Parathyroid adenoma (tissue), 2 donors: Measurements from ENCODE around the gene CHST9.

Source experiments
- H2AFZ ChIP-seq: fragments of 300-600 bp; sonication (generic); one replicate; pipeline ENCODE4 v1.7.0; 2017; ENCODE audit warnings: antibody characterized with exemption, mild to moderate bottlenecking
- H3K27ac ChIP-seq: fragments of 300-600 bp; sonication (generic); one replicate; pipeline ENCODE4 v1.7.0; 2017
- H3K27me3 ChIP-seq: fragments of 300-600 bp; sonication (generic); one replicate; pipeline ENCODE4 v1.7.0; 2017; ENCODE audit warnings: low read length; ENCODE audit not compliant: control insufficient read depth, insufficient read depth
- H3K36me3 ChIP-seq: fragments of 300-600 bp; sonication (generic); one replicate; pipeline ENCODE4 v1.7.0; 2017; ENCODE audit warnings: low read length; ENCODE audit not compliant: control insufficient read depth, insufficient read depth
- H3K4me1 ChIP-seq: fragments of 300-600 bp; sonication (generic); one replicate; pipeline ENCODE4 v1.7.0; 2017; ENCODE audit warnings: control low read depth
- H3K4me2 ChIP-seq: fragments of 300-600 bp; sonication (generic); one replicate; pipeline ENCODE4 v1.7.0; 2017; ENCODE audit warnings: low read length
- H3K4me3 ChIP-seq: fragments of 300-600 bp; sonication (generic); one replicate; pipeline ENCODE4 v1.7.0; 2017; ENCODE audit warnings: low read depth, low read length
- H3K79me2 ChIP-seq: fragments of 300-600 bp; sonication (generic); one replicate; pipeline ENCODE4 v1.7.0; 2017; ENCODE audit warnings: control low read depth
- H3K9ac ChIP-seq: fragments of 300-600 bp; sonication (generic); one replicate; pipeline ENCODE4 v1.7.0; 2017; ENCODE audit warnings: mild to moderate bottlenecking
- H3K9me3 ChIP-seq: fragments of 300-600 bp; sonication (generic); one replicate; pipeline ENCODE4 v1.7.0; 2017; ENCODE audit warnings: low read length; ENCODE audit not compliant: control insufficient read depth
- TF ChIP-seq, protein P1 (sequence below): fragments of 300-600 bp; sonication (generic); IDR thresholded peaks from one replicate; pipeline ENCODE4 v1.7.0; 2017; ENCODE audit warnings: antibody characterized with exemption, mild to moderate bottlenecking
- donor health status: primary hyperparathyroidism.

CHST9 gene

DNA sequence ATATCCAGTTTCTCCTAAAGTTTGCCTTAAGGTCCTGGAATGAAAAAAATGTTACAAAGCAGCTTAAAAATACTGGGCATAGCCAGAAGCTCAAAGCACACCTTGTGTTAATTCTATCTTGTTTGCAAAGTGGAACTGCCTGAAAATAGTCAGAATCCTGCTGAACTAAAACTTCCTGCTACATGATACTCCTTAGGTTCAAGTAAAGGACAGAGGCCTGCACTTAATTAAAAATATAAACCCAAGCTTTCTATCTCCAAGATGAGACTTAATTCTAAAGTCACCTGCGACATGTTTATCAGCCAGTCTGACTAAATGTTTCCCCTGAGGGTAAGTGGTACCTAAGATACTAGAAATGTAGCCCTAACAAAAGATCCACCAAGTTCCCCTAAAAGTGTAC, 103.4 kb downstream of the CHST9 start:
- Histone ChIP-seq H3K27ac (no peak overlapping the region), H2AFZ (no peak overlapping the region), H3K4me3 (no peak overlapping the region), H3K36me3 (no peaks in the 10 kb centered on the region), H3K27me3 (no peaks in the 10 kb centered on the region), H3K9me3 (no peaks in the 10 kb centered on the region), H3K4me1 (no peaks in the 10 kb centered on the region), H3K79me2 (no peaks in the 10 kb centered on the region), H3K9ac (no peak overlapping the region), H3K4me2 (no peak overlapping the region)
- TF ChIP-seq, protein P1, sequence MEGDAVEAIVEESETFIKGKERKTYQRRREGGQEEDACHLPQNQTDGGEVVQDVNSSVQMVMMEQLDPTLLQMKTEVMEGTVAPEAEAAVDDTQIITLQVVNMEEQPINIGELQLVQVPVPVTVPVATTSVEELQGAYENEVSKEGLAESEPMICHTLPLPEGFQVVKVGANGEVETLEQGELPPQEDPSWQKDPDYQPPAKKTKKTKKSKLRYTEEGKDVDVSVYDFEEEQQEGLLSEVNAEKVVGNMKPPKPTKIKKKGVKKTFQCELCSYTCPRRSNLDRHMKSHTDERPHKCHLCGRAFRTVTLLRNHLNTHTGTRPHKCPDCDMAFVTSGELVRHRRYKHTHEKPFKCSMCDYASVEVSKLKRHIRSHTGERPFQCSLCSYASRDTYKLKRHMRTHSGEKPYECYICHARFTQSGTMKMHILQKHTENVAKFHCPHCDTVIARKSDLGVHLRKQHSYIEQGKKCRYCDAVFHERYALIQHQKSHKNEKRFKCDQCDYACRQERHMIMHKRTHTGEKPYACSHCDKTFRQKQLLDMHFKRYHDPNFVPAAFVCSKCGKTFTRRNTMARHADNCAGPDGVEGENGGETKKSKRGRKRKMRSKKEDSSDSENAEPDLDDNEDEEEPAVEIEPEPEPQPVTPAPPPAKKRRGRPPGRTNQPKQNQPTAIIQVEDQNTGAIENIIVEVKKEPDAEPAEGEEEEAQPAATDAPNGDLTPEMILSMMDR, result no peak

DNA sequence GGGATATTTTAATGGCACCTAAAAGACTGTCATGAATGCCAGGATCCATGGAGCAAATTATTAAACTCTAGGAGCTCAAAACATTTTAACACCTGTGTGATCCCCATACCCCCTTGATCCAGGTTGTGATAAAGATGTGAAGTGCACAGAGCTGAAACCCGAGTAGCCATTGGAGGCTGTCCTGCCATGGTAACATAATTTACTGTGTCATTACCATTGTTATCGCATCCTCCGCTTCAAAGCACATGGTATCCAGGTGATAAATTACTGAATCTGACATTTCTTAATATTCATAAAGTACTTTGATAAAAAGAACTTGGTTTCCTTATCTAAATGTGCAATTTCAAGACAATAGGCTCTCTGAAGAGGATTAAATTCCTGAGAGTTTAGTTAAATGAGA, 109.3 kb downstream of the CHST9 start:
- H3K36me3 ChIP-seq, result no peaks in the 10 kb centered on the region
- H3K9me3 ChIP-seq, result no peaks in the 10 kb centered on the region
- no peaks in the 10 kb centered on the region for H3K4me1 ChIP-seq
- H3K4me3 ChIP-seq, result no peak overlapping the region
- no peak overlapping the region for H3K9ac ChIP-seq
- no peak overlapping the region for H3K4me2 ChIP-seq
- H3K27me3 ChIP-seq, result no peaks in the 10 kb centered on the region
- TF ChIP-seq, protein P1, result no peak
- H2AFZ ChIP-seq, result no peak overlapping the region
- no peaks in the 10 kb centered on the region for H3K79me2 ChIP-seq
- H3K27ac ChIP-seq, result no peak overlapping the region

DNA sequence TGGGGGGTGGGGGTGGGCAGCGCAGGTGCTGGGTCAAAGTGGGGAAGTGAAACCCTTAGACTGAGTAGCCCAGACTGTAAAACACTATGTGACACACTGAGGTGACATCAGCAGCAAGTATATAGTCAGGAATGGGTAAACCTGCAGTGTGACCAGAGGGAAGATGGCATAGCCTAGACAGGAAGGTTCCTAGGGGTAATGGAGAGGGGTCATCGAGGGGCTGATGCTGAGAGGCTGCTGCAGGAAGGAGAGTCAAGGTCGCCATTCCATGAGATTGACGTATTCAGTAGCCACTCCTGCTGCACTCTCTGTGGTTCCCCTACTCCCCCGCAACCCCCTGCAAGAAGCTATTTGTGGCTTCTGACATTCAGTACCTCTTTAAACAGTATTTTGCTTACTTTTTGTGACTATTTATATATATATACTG, 111.7 kb downstream of the CHST9 start:
- Histone ChIP-seq H3K9me3 (no peaks in the 10 kb centered on the region), H2AFZ (no peak overlapping the region), H3K4me1 (no peaks in the 10 kb centered on the region), H3K4me3 (no peak overlapping the region), H3K4me2 (no peak overlapping the region), H3K27ac (no peak overlapping the region), H3K36me3 (no peaks in the 10 kb centered on the region), H3K9ac (no peak overlapping the region), H3K79me2 (no peaks in the 10 kb centered on the region), H3K27me3 (no peaks in the 10 kb centered on the region)
- TF ChIP-seq, protein P1, result no peak

DNA sequence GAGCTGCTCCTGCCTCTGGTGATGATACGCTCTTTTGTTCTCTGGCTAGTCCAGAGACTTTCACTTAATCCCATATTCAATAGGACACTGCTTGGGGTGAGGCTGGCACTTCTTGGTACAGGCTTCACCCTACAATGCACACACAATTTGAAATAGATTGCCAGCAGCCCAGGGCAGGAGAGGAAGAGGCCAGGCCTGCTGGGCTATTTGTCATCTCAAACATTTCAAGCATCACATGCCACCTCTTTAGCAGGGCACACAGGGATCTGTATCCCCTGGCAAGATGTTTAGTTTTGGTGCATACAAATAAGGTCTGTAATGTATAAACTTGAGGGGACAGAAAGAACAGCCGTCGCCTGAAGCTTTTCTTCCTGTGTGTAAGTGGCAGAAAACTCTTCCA, 120.4 kb downstream of the CHST9 start:
- no peaks in the 10 kb centered on the region for H3K79me2 ChIP-seq
- H3K9ac ChIP-seq, result no peak overlapping the region
- no peaks in the 10 kb centered on the region for H3K36me3 ChIP-seq
- H3K27me3 ChIP-seq, result no peaks in the 10 kb centered on the region
- no peak overlapping the region for H3K27ac ChIP-seq
- no peak overlapping the region for H2AFZ ChIP-seq
- no peak overlapping the region for H3K4me2 ChIP-seq
- no peaks in the 10 kb centered on the region for H3K4me1 ChIP-seq
- H3K4me3 ChIP-seq, result no peak overlapping the region
- TF ChIP-seq, protein P1, result no peak
- H3K9me3 ChIP-seq, result no peaks in the 10 kb centered on the region

DNA sequence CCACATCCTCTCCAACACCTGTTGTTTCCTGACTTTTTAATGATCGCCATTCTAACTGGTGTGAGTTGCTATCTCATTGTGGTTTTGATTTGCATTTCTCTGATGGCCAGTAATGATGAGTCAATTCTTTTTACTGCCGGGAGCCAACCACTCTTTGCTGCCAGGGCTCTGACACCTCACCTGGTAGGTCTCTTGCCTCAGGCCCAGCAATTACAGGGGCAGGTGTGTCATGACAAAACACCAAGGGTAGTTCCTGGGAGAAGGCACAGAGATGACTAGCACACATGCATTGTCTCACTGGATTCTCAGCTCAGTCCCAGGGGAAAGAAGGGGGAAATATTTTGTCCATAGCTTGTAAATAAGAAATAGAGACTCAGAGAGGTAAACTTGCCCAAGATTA, 122.3 kb downstream of the CHST9 start:
- H3K27ac ChIP-seq, result no peak overlapping the region
- no peak overlapping the region for H3K9ac ChIP-seq
- no peaks in the 10 kb centered on the region for H3K4me1 ChIP-seq
- H2AFZ ChIP-seq, result no peak overlapping the region
- H3K79me2 ChIP-seq, result no peaks in the 10 kb centered on the region
- H3K27me3 ChIP-seq, result no peaks in the 10 kb centered on the region
- H3K4me3 ChIP-seq, result no peak overlapping the region
- no peak overlapping the region for H3K4me2 ChIP-seq
- TF ChIP-seq, protein P1, result no peak
- H3K36me3 ChIP-seq, result no peaks in the 10 kb centered on the region
- H3K9me3 ChIP-seq, result no peaks in the 10 kb centered on the region
